Kasumi-1 (cell line): ENCODE results near the gene PARP15.
"Not testable (repeated sequence)": the region's sequence is repeated elsewhere in the genome, so short reads cannot be mapped to it uniquely, and the experiment has no call there.

Experiments used
- DNase-seq, 2 experiments: peaks; one replicate each; lab custom pipeline; 2025; lab: John Stamatoyannopoulos, UW

The PARP15 gene

DNA sequence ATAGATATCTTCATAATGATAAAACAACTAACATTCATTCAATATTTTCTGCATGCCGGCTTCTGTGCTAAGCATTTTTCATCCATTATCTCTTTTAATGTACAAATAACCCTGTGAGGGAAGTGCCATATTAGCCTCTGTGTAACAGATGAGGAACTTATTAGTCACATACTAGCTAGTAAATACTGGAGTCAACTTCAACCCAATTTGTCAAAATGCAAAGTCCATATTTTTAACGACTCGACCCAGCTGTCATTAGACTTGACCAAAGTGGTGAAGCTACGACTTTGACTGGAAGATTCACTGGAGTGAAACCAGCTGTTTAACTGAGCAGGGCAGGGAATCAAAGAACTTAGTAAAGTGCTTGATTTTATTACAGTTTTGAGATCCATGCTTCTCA, 41.6 kb downstream of the PARP15 start:
- DNase-seq = no peak

DNA sequence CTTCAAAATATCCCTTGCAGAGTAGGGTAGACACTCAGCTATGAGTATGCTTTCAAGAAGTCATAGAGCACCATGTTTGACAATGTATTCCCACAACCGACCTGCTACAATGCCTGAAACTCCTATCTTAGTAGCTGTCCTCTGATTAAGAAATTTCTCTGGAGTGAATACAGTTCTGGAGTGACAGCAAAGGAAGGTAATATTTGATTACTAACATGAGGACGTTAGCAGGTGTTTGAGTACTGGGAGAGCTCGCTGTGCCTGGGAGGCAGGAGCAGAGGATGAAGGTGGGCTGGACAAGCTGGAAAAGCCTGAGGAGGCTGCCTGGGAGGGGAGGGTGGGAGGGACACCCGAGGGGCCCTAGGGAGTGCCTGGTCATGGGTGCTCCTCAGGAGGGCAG, 42.9 kb downstream of the PARP15 start:
- no peak for DNase-seq

DNA sequence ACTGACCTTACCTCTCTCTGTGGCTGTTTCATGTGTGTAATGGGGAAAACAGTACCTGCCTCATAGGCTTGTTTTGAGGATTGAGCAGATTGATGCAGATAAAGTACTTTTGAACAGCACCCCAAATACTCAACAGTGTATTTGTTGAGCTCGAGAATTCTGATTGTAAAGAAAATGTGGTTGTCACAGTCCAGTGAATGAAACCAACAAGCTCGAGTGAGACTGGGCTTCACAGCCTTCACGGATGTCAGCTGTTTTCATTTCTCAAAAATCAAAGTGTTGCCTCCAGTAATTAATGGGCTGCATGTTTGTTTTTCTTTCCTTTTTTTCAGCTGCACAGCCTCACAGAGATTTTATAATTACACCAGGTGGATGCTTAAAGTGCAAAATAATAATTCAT, 43.7 kb downstream of the PARP15 start:
- no peak for DNase-seq

DNA sequence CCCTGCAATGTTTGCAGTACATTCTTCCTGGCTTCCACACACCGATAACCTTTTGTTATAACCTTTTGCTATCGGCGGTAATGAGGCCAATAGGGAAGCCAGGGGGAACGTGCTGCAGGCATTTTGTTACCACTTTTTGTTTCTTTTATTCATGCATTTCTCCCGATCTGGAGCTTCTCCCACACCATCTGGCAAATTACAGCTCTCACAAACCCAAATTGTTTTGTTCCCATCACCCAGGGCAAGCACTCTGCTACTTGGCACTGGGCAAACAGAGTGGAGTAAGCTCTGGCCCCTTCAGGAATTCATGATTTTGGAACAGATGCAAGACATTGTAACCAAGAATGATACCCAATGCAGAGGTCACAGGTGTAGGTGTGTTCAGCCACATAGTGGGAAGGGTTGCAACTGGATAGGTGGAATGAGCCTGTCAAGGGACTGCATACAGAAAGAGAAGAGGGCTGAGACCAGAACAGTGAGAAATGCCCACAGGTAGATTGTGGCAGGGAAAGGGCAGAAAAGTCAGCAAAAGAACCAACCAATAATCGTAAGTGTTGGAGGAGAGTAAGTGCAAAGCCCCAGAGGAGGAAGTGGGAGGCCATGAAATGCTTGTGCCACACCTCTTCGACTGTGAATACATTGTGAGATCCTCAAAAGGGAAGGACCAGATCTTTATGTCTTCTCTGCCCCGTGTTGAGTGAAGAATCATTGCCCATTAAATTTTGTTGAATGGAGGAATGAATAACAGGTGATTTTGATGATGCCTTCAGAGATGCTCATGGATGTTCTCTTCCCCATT, 45.8 kb downstream of the PARP15 start:
- no peak for DNase-seq

DNA sequence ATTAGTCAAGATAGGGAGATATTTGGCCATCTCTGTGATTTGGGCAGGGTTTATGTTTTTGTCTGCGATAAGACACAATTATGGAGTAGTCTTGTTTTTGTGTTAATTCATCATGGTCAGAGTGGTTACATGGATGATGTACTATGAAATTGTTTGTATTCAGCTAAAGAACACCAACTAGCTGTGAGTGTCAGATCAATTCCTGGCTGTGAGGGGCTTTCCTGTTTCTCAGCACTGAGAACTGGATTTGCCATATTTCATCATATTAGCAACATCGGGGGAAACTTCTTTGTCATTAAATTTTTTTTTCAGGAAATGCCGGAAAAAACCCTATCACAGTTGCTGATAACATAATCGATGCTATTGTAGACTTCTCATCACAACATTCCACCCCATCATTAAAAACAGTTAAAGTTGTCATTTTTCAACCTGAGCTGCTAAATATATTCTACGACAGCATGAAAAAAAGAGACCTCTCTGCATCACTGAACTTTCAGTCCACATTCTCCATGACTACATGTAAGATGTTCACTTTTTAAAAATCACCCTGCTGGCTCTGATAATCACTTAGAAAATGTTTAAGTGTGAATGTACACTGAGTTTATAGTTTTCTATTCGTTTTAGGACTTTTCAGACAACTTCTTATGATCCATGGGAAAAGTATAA, 49.2 kb downstream of the PARP15 start:
- DNase-seq = no peak

DNA sequence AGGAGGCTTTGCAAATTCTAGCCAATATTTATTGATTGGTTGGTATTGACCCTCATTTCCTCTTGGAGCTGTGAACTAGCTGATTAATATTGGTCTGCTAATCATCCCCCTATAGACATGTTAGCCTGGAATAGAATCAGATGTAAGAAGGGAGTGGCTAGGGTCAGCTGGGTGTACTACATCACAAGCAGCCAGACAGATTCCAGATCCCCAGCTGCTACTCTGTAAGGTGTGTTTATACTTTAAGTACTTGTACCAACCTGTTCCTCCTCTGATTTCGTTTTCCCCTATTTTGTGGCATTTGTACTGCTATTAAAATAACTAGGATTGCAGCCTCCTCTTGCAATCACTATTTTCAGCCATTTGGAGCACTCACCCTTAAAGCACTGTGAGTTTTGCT, 49.9 kb downstream of the PARP15 start:
- no peak for DNase-seq

DNA sequence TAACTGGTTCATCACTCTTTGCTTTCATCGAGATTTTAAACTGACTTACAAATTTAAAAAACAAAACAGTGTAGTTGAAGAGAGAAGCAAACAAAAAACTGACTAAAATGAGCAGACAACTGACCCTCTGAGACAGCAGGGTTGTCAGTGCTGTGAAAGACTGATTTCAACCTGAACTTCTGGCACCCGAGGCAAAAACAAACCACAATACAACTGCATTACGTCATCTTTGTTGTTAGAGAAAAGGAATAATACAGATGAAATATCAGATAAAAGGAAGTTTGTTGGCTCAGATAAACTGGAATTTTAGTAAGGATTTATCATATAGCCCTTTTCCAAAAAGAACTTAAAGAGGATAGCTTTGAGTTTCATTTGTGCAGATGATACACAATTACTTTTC, 51.1 kb downstream of the PARP15 start:
- no peak for DNase-seq

DNA sequence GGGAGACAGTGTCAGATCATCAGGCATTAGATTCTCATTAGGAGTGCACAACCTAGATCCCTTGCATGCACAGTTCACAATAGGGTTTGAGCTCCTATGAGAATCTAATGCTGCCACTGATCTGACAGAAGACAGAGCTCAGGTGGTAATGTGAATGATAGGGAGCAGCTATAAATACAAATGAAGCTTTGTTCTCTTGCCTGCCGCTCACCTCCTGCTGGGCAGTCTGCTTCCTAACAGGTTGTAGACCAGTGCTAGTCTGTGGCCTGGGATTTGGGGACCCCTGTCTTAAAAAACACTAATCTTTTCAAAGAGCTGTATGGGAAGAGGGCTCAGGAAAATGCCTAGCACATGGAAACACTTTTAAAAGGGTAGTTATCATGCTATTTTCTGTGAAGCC, 52.3 kb downstream of the PARP15 start:
- DNase-seq = no peak

DNA sequence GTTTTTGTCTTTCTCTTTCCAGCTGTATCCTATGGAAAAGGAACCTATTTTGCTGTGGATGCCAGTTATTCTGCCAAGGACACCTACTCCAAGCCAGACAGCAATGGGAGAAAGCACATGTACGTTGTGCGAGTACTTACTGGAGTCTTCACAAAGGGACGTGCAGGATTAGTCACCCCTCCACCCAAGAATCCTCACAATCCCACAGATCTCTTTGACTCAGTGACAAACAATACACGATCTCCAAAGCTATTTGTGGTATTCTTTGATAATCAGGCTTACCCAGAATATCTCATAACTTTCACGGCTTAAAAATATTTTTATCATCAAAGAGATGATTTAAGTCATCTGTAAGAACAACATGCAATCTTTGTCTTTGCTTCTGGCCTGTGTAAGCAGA, 58.3 kb downstream of the PARP15 start:
- no peak for DNase-seq

DNA sequence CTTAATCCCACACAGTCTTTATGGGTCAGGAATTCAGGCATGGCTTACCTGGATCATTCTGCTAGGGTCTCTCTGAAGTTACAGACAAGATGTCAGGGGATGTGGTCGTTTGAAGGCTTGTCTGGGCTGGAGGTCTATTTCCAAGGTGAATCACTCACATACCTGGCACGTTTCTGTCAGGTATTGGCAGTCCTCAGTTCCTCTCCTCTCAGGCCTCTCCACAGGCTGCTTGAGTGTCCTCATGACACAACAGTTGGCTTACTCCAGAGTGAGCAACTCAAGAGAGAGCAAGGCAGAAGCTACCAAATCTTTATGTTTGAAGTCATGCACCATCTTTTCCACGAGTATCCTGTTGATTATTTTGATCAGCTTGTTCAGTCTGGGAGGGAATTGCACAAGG, 59.2 kb downstream of the PARP15 start:
- no peak for DNase-seq

DNA sequence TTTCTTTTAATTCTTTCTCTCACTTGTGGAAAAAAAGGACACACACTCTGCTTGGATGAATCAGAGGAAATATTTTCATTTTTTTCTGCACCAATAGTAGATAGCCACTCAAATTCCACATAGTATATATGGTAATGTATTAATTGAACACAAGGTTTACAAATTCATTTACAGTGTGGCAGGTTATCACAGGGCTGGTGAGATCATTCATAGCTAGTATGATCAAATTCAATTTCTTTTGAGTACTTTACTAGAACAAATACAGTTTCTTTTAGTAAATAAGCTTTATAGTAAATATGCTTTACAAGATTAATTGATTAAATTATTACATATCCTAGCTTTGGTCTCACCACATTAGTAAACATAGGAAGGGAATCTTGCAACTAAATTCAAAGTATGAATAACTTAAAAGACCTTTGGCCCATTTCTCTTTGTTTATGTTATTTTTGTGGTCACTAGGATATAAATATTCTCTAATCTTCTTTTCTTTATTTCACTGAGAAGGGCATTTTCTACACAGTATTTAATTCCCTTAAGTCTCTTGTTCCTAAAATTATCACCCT, 63.1 kb downstream of the PARP15 start:
- no peak for DNase-seq

DNA sequence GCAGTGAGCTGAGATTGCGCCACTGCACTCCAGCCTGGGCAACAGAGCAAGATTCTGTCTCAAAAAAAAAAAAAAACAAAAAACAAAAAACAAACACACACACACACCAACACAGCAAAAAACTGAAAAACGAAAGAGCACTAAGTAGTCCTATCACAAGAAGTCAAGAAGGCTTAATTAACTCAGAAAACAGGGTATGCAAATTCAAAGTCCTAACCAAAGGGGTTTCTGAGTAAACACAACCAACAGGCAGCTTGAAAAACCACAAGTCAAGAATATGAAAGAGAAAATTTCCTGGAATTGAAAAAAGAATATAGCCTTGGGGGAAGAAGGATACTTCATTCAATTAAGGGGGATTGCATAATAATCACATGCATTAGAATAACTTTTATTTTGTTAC, 65.5 kb downstream of the PARP15 start:
- no peak for DNase-seq

DNA sequence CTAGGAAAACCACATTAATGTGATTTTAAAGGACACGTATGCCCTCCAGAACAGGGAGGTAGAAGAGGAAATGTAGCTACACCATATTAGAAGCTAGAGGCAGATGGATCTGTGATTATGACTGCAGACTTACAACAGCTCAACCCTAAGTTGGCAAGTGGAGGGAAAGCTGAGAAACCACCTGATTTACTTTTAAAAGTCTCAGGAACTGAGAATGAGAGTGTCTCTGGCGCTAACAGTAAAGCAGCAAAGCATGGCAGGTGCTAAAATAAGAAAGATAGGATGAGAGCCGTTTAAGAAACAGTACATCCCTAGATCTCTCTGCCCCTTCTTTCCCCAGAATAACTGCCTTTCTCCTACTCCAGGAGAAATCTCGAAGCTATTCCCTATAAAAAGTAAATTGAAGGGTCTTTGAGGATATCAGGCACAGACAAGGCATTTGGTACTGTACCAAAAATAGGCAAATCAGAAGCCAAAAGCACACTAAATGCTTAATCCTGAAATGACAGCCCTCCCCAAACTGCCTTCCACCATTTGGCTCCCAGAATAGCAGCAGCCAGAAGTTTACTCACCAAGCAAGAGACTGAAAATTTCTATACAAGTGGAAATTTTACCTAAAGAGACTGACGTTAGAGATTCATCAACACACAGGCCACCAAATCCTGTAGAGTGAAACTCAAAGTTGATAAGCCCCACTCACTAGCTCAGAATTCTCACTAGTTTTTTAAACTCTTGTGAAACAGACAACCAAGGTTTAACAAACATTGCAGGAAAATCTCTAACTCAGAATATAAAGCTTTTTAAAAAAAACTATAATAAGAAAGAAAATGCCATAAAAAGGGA, 68.9 kb downstream of the PARP15 start:
- no peak for DNase-seq

DNA sequence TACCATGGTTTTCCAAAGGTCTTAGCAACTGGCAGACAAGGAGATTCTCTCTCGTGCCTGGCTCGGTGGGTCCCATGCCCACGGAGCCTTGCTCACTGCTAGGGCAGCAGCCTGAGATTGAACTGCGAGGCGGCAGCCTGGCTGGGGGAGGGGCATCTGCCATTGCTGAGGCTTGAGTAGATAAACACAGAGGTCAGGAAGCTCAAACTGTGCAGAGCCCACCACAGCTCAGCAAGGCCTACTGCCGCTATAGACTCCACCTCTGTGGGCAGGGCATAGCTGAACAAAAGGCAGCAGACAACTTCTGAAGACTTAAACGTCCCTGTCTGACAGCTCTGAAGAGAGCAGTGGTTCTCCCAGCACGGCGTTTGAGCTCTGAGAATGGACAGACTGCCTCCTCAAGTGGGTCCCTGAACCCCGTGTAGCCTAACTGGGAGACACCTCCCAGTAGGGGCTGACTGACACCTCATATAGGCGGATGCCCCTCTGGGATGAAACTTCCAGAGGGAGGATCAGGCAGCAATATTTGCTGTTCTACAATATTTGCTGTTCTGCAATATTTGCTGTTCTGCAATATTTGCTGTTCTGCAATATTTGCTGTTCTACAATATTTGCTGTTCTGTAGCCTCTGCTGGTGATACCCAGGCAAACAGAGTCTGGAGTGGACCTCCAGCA, 73.9 kb downstream of the PARP15 start:
- DNase-seq = not testable (repeated sequence)

DNA sequence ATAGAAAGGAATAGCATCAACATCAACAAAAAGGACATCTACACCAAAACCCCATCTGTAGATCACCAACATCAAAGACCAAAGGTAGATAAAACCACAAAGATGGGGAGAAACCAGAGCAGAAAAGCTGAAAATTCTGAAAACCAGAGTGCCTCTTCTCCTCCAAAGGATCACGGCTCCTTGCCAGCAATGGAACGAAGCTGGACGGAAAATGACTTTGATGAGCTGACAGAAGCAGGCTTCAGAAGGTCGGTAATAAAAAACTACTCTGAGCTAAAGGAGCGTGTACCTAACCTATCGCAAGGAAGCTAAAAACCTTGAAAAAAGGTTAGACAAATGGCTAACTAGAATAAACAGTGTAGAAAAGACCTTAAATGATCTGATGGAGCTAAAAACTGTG, 74.5 kb downstream of the PARP15 start:
- not testable (repeated sequence) for DNase-seq

DNA sequence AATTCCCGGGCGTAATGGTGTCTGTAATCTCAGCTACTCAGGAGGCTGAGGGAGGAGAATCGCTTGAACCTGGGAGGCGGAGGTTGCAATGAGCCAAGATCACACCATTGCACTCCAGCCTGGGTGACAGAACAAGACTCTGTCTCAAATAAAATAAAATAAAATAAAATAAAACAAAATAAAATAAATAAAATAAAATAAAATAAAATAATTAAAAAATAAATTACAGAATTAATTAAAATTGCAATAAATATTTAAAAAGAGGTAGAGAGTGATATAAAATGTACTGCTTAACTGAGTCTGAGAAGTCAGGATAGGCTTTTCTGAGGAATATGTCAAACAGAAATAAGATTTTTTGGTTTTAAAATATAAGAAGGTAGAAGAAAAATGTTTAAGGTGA, 80.9 kb downstream of the PARP15 start:
- not testable (repeated sequence) for DNase-seq

DNA sequence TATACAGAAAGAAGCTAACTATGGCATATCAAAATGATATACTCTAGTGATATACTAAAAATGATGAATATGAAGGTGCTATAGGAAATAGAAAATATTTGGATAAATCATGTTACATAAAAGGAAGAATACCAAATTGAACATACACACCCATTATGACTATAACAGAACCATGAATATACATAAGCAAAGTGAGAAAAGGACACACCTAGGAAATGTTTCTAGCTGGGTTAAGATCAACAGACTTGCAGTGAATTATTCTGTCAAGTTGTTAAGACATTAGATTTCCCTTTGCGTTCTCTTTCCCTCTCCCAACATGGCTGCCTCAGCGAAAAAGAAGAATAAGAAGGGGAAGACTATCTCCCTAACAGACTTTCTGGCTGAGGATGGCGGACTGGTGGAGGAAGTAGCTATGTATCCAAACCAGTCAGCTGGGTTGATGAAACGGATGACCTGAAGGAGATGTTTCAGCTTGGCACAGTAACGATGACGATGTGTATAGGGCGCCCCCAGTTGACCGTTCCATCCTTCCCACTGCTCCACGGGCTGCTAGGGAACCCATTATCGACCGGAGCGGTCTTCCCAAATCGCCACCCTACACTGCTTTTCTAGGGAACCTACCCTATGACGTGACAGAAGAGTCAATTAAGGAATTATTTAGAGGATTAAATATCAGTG, 83.0 kb downstream of the PARP15 start:
- DNase-seq = no peak

DNA sequence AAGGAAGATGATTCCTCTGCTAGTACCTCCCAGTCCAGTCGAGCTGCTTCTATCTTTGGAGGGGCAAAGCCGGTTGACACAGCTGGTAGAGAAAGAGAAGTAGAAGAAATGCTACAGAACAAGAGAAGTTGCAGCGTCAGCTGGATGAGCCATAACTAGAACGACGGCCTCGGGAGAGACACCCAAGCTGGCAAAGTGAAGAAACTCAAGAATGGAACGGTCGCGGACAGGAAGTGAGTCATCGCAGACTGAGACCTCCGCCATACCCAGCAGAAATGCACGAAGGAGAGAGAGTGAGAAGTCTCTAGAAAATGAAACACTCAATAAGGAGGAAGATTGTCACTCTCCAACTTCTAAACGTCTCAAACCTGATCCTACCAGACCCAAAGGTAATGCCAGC, 84.2 kb downstream of the PARP15 start:
- no peak for DNase-seq

DNA sequence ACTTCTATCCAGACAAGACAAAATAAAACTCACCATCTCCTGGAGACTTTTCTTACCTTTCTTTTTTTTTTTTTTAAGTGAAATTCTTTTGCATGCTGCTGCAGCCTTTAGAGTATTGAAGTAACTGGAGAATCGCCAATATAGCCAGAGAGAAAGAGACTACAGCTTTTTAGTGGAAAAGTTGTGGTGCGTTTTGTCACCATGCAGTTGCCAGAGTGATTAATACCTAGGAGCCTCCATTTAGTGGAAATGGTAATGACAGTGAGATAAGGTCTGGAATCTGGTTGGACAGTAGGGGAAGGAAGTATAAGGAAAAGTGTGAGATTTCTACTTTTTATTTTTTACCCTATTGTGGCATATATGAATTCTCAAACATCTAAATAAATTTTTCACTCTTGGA, 85.1 kb downstream of the PARP15 start:
- no peak for DNase-seq

DNA sequence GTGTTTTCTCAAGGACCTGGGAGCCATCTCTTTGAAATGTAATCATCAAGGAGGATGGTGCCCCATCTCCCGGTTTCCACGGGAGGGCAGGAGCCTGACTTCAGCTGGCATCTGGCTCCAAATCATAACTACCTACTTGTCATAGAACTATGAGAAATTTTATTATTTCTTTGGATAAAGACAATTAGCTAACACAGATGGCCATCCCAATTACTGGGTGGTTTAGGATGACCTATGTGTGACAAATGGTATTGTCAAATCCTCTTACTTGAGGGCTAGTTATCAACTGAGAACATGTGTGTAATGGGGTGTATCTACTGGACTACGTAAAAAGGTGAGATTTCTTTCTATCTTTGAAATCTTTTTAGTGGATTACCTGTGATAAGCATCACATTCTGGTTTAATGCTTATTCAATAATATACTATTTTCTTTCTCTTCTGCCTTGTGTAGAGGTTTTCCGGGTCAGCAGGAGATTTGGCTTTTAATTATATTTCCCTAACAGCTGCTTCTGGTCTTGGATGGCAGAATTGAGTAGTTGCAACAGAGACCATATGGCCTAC, 87.9 kb downstream of the PARP15 start:
- DNase-seq = no peak

DNA sequence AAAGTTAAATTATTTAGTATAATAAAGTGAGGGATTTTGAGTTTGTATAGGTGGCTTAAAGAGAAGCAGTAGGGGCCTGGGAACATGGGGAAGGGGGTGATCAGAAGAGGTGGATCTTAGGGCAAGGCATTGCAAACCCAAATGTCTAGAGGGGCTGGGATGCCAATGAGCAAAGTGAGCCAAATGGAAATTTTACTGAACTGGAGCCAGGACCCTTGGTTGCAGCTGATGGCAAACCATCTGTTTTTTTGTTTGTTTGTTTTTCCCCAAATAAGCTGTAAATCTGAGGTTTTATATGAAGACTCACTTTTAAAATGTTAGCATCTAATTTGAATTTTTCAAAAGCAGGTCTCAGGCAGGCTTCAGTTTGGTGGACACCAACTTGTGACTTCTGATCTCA, 88.4 kb downstream of the PARP15 start:
- DNase-seq = no peak
